NB4 (cell line): ENCODE results near the gene DENND2C.

ENCODE experiments used
- CTCF ChIP-seq: IDR thresholded peaks from one replicate; pipeline ENCODE4 v1.5.1; 2012; ENCODE audit warnings: low read depth, low read length
- POLR2A ChIP-seq: IDR thresholded peaks from 2 replicates; pipeline ENCODE4 v1.6.1; 2011; ENCODE audit warnings: mild to moderate bottlenecking; ENCODE audit not compliant: insufficient read length; ENCODE audit errors: extremely low read depth

GRCh38 chr1:114718661-114719423 is 49.0 kb upstream of the DENND2C start:
- TF ChIP-seq CTCF (no peak), POLR2A (no peak)
